Dendritic cell treated with granulocyte-macrophage colony-stimulating factor and Interleukin-4, amounts not matched to agents 40 ng/mL and 50 ng/mL, for 4 days (primary cell): ENCODE results near the gene MAST4.

ENCODE experiments used
- H3K27ac Mint-ChIP-seq: one replicate; pipeline ENCODE4 v1.8.0; 2022; ENCODE audit warnings: mild to moderate bottlenecking, mixed read lengths
- H3K27me3 Mint-ChIP-seq: one replicate; pipeline ENCODE4 v1.8.0; 2022; ENCODE audit warnings: mild to moderate bottlenecking, mixed read lengths
- H3K36me3 Mint-ChIP-seq: one replicate; pipeline ENCODE4 v1.8.0; 2022; ENCODE audit warnings: low read depth, mixed read lengths
- H3K4me1 Mint-ChIP-seq: one replicate; pipeline ENCODE4 v1.8.0; 2022; ENCODE audit warnings: low read depth, mixed read lengths
- H3K4me3 Mint-ChIP-seq: one replicate; pipeline ENCODE4 v1.8.0; 2022; ENCODE audit warnings: mild to moderate bottlenecking, moderate library complexity, mixed read lengths
- H3K9me3 Mint-ChIP-seq: one replicate; pipeline ENCODE4 v1.8.0; 2022; ENCODE audit warnings: mixed read lengths
- intact Hi-C: fragments of 100-400 bp; cut with micrococcal nuclease; formaldehyde crosslinking; loops from one replicate; pipeline ENCODE4 v1.15.0; 2022

Gene MAST4

DNA sequence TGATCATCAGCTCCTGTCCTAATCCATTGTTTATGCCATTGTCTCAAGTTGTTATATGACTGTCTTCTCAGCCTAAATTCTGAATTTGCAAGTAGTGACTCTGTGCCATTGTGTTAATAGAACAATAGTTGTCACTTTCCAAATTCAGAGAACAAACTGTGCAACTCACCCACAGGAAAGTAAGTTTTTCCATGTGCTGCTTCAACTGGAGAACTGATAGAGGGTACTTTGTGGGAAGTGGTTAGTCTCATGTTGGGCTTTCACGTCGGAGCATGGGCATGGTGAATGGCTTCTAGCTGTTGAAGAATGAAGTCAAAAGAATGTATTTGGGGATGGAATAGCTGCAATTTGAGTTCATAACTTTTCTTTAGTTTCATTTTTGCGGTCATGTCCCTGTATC lies 454.4 kb downstream of the MAST4 start:
- H3K4me1 Mint-ChIP-seq = peaks cover 12% of the 10 kb centered on the region
- H3K4me3 Mint-ChIP-seq = no peak overlapping the region
- no peaks in the 10 kb centered on the region for H3K27me3 Mint-ChIP-seq
- intact Hi-C loops = no loop called here
- H3K27ac Mint-ChIP-seq = no peak overlapping the region
- H3K36me3 Mint-ChIP-seq = no peaks in the 10 kb centered on the region
- H3K9me3 Mint-ChIP-seq = no peaks in the 10 kb centered on the region

DNA sequence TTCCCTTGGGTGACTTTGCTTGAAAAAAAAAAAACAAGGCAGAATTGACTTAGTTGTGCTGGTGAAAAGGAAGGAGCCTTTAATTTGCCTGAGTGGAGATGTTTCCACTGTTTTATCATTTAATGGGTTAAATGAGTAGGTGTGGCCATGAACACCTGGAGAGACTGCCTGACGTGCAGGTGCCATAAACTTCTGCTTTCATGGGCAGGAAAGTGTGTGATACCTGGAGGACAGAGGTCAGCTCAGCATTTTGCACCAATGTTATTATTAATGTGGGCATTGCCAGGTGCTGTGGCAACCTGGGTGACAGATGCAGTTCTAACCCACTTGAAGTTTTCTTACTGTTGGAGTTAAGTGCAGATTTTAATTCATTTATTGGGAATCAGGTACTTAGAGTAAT lies 455.0 kb downstream of the MAST4 start:
- Mint-ChIP-seq H3K4me3 (no peak overlapping the region), H3K27me3 (no peaks in the 10 kb centered on the region), H3K4me1 (peaks cover 12% of the 10 kb centered on the region), H3K36me3 (no peaks in the 10 kb centered on the region), H3K27ac (no peak overlapping the region), H3K9me3 (no peaks in the 10 kb centered on the region)
- intact Hi-C loops = no loop called here

DNA sequence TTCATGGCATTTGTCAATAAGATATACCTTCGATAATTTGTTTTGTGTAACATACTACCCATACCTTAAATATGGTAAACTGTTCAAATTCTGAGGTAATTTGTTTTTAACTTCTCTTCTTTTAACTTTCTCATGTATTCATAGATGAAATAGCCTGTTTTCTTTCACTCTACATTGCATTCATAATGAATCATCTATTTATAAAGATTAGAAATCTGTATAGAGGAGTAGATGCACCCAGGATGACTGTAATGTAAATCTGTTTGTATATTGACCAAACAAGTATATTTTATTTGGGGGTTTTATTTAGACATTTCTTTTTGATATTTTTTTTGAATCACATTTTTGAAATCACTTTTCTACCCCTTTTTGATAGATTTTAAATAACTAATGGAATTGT lies 455.8 kb downstream of the MAST4 start:
- no peak overlapping the region for H3K4me3 Mint-ChIP-seq
- intact Hi-C loops = no loop called here
- no peaks in the 10 kb centered on the region for H3K36me3 Mint-ChIP-seq
- H3K27me3 Mint-ChIP-seq = no peaks in the 10 kb centered on the region
- peaks cover 9% of the 10 kb centered on the region for H3K4me1 Mint-ChIP-seq
- no peaks in the 10 kb centered on the region for H3K9me3 Mint-ChIP-seq
- H3K27ac Mint-ChIP-seq = no peak overlapping the region

DNA sequence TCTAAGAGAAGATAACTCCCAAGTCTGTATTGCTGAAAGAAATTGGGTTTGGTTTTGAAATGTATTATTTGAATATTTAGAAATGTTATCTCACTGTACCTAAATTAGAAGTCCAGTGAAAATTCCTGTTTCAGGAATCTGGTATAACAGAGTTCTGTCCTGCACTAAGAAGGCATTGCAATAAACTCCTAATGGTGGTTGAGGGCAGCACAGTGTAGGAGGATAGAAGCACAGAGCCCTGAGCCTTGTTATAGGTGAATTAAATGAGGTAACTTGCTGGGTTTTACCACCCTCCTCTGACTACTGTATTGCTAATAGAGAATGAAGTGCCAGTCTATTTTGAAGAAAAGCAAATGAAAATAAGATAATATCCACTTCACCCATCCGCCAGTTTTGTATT lies 457.0 kb downstream of the MAST4 start:
- no peaks in the 10 kb centered on the region for H3K9me3 Mint-ChIP-seq
- no peaks in the 10 kb centered on the region for H3K27me3 Mint-ChIP-seq
- H3K4me1 Mint-ChIP-seq = no peaks in the 10 kb centered on the region
- no peak overlapping the region for H3K27ac Mint-ChIP-seq
- intact Hi-C loops = no loop called here
- H3K4me3 Mint-ChIP-seq = no peak overlapping the region
- H3K36me3 Mint-ChIP-seq = no peaks in the 10 kb centered on the region

DNA sequence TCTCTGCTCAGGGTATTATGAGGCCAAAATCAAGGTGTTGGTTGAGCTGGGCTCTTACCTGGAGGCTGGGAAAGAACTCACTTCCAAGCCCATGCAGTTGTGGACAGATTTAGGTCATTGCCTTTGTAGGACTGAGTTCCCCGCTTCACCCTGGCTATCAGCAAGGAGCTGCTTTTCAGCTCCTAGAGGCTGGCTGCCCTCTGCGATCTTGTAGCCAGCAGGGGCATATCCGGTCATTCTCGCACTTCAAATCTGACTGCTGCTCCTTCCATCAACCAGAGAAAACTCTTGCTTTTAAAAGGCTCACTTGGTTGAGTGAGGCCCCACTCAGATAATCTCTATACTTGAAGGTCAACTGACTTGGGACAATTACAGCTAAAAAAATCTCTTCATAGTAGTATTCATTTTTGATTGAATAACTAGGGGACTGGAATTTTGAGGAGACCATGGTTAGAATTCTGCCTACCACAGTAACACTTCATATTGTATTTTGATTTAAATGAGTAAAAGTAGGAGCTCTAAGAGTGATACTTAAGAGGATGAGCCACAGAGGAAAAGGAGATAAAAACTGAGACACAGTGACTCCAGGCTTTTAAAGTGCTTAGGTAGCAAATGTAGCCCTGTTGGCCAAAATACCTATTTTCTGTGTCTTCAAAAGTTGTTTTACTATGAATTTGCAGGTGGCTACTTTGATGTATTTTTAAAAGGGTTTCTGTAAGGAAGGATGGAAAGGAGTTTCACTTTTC lies 463.0 kb downstream of the MAST4 start:
- Mint-ChIP-seq H3K36me3 (no peaks in the 10 kb centered on the region), H3K27me3 (no peaks in the 10 kb centered on the region), H3K4me1 (no peaks in the 10 kb centered on the region), H3K9me3 (no peaks in the 10 kb centered on the region), H3K4me3 (no peak overlapping the region), H3K27ac (no peak overlapping the region)
- intact Hi-C loops = no loop called here

DNA sequence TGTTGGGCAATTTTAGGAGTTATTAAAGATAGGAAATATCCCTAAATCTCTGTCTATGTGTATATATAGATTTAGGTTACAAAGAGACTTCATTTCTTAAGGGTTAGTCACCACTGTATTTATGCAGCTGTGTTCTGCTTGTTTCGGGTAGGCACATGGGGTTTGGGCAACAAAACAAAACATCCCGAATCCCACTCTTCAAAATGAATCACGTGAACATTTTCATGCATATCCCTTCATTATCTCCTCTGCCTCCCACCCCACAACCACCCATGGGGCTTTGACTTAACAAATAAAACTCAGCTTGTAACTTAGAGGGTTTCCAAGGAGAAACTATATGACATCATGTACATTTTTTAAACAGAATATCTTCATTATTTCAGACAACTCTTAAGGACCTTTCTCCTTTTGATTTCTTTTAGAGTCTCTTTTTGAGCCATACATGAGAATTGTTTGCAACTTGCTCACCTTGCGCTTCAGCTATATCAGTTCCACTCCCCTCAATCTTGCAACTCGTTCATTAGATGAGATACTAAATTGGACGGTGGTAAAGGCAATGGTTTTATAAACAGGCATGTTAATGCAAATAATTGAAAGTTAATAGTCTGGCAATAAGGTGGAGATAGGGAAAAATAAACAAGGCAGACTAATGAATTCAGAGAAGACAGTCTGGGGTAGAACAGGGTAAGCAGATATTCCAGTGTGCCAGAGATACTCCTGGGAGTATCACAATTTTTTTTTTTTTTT lies 463.7 kb downstream of the MAST4 start:
- H3K9me3 Mint-ChIP-seq = no peaks in the 10 kb centered on the region
- intact Hi-C loops = no loop called here

DNA sequence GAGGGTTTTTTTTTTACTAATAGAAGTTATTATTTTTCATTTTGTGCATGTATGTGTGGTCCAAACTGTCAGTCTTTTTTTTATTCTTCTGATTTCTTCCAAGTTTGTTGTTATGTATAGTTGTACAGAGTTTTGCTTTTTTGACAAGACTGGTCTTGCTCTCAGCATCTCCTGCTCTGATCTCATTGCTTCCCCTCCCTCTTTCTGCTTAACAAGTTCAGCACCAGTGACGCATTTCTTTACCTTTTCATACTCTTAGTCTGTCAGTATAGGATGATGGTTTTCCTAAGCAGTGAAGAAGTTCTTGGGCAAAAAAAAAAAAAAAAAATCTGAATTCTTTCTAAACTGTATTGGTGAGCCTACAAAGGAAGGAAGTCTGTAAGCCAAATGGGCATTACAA lies 465.3 kb downstream of the MAST4 start:
- no peaks in the 10 kb centered on the region for H3K9me3 Mint-ChIP-seq
- H3K4me3 Mint-ChIP-seq = no peak overlapping the region
- H3K27ac Mint-ChIP-seq = no peak overlapping the region
- no peaks in the 10 kb centered on the region for H3K36me3 Mint-ChIP-seq
- no peaks in the 10 kb centered on the region for H3K4me1 Mint-ChIP-seq
- no peaks in the 10 kb centered on the region for H3K27me3 Mint-ChIP-seq
- intact Hi-C loops = no loop called here

More for the DNA sequence above, 463.7 kb downstream of the MAST4 start:
- H3K4me3 Mint-ChIP-seq = no peak overlapping the region
- H3K27me3 Mint-ChIP-seq = no peaks in the 10 kb centered on the region
- H3K4me1 Mint-ChIP-seq = no peaks in the 10 kb centered on the region
- H3K36me3 Mint-ChIP-seq = no peaks in the 10 kb centered on the region
- no peak overlapping the region for H3K27ac Mint-ChIP-seq

DNA sequence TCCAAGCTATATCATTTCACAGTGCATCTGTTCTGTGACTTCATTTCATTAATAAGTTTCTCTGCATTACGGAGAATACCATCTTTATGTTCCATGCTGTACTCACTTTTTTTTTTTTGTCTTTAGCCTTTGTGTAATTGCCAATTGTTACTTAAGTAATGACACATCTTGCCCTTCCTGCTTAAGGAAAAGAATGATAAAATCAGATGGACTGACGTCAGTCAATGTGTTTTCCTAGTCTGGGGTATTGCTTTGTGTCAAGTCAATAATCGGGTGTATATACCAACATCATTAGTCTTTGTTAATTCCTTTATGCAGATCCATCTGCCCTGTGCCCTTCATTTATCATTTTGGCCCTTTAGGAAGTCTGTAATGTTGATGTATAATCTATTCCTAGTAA lies 466.9 kb downstream of the MAST4 start:
- Mint-ChIP-seq H3K27ac (no peak overlapping the region), H3K27me3 (no peaks in the 10 kb centered on the region), H3K4me3 (no peak overlapping the region), H3K9me3 (peaks cover 3% of the 10 kb centered on the region), H3K4me1 (no peaks in the 10 kb centered on the region), H3K36me3 (no peaks in the 10 kb centered on the region)
- intact Hi-C loops = no loop called here

DNA sequence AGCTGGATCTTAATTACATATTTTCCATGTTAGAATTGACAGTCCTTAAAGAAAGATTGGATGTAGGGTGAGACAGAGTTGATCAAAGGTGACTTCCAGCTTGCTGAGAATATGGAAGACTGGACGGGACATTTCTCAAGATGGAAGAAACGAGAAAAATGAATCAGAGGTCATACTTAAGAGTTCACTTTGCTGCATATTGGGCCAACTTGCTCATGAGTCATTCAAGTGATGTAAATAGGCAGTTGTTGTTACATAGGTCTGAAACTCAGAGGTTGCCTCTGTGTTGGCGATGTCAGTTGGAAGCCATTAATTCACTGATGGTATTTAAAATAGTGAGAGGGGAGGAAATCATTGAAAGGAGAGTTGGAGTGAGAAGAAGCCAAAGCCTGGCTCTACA lies 467.6 kb downstream of the MAST4 start:
- H3K4me3 Mint-ChIP-seq = no peak overlapping the region
- H3K9me3 Mint-ChIP-seq = peaks cover 8% of the 10 kb centered on the region
- intact Hi-C loops = no loop called here
- no peaks in the 10 kb centered on the region for H3K4me1 Mint-ChIP-seq
- no peaks in the 10 kb centered on the region for H3K36me3 Mint-ChIP-seq
- no peaks in the 10 kb centered on the region for H3K27me3 Mint-ChIP-seq
- H3K27ac Mint-ChIP-seq = no peak overlapping the region

DNA sequence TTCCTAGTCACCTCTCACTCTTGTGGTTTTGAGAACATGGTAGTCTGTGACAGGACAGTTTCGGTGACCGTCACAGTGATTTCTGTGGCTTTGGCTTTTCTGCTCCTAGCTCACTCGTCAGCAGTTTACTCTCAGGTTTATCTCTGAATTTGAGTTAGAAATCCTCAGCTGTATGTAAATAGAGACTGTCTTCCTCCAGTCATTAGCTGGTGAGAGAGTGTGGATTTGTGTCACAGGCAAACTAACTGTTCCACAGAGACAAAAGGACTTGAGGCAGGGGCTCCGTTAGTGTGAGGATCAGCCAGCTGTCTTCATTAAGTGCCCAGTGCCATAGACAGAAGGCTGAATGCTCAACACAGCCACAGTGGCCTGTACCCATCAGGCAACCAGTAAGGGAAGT lies 469.0 kb downstream of the MAST4 start:
- intact Hi-C loops = no loop called here
- Mint-ChIP-seq H3K36me3 (no peaks in the 10 kb centered on the region), H3K27me3 (no peaks in the 10 kb centered on the region)

DNA sequence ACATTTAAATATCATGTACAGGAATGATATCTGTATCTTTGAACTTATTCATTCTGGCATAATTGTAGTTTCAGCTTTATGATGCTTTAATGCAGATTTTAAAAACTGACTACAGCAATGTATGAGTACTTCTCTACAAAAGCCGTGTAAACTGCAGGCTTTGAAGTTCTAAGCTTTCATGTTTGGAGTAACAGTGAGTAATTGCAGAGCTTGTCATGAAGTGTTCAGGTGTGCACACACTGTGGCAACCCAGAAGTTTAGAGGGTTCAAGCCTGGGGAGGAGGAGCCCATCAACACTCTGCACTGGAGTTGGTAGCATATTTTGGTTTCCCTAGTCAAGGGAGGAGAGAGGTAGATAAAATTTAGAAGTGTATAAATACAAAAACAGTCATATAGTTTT lies 469.5 kb downstream of the MAST4 start:
- H3K4me1 Mint-ChIP-seq = peaks cover 6% of the 10 kb centered on the region
- H3K9me3 Mint-ChIP-seq = peaks cover 8% of the 10 kb centered on the region
- no peak overlapping the region for H3K27ac Mint-ChIP-seq
- H3K27me3 Mint-ChIP-seq = no peaks in the 10 kb centered on the region
- no peaks in the 10 kb centered on the region for H3K36me3 Mint-ChIP-seq
- intact Hi-C loops = no loop called here
- H3K4me3 Mint-ChIP-seq = no peak overlapping the region

More for the DNA sequence above, 469.0 kb downstream of the MAST4 start:
- Mint-ChIP-seq H3K27ac (no peak overlapping the region), H3K4me3 (no peak overlapping the region), H3K4me1 (peaks cover 6% of the 10 kb centered on the region), H3K9me3 (peaks cover 8% of the 10 kb centered on the region)

DNA sequence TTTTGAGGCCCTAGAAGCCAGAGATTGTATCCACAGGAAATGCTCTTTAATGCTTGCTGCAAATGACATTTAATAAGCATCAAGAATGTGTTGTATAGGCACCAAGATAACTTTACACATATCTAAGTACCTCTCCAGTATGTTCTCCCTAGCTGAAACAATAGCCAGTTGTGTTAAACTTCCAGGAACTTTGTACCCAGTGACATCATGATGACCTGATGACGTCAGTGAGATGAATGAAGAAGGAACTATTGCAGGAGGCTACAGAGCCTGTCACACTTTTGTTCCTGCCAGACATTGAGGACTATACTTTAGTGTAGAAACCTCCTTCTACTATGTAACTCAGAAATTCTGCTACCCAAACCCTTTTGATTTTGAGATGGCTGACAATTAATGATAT lies 470.6 kb downstream of the MAST4 start:
- no peak overlapping the region for H3K27ac Mint-ChIP-seq
- no peak overlapping the region for H3K4me3 Mint-ChIP-seq
- H3K9me3 Mint-ChIP-seq = peaks cover 8% of the 10 kb centered on the region
- peaks cover 6% of the 10 kb centered on the region for H3K4me1 Mint-ChIP-seq
- no peaks in the 10 kb centered on the region for H3K36me3 Mint-ChIP-seq
- intact Hi-C loops = no loop called here
- no peaks in the 10 kb centered on the region for H3K27me3 Mint-ChIP-seq

DNA sequence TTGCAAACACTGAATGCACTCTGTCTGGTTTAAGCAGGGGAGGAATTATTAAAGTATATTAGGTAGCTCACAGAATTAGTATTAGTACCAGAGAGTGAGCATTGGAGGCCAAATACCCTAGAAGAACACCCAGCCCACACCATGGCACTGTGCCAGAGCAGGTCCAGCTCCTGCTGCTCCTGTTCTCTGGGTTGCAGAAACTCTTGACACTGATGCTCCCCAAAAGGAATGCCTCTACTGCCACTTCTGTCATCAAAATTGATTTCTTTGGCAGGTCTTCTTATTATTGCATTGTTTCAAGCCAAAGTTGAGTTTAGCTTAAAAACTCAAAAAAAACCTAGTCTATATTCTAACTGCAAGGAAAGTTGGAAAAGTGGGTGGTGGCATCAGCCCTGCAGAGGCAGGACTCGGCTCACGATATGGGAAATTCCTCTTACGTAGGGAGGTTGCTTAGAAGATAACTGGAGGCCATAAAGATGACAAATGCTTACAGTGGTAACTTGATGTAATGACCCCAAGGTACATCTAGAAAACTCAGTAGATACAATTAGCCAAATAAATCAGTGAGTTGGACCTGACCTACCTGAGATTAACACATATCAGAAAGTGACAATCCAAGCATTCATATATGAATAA lies 477.0 kb downstream of the MAST4 start:
- intact Hi-C loops = no loop called here
- Mint-ChIP-seq H3K36me3 (no peaks in the 10 kb centered on the region), H3K4me3 (no peak overlapping the region), H3K4me1 (peaks cover 6% of the 10 kb centered on the region), H3K9me3 (peaks cover 4% of the 10 kb centered on the region), H3K27me3 (no peaks in the 10 kb centered on the region), H3K27ac (no peak overlapping the region)

DNA sequence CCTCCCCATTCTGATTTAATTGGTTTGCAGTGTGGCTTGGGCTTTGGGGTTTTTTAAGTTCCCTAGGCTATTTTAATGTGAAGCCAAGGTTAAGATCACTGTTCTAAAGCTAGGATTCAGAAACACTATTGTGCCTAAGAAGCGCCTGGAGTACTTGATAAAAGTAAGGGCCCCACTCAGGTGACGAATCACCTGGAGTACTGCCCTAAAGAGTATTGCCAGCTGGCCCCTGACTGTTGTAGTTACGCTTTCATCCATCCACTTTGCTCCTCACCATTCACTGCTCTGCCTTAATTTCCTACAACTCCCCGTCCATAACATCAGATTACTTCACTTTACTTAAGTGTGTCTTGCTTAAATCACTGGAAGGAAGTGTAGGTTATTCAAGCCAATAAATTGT lies 481.1 kb downstream of the MAST4 start:
- Mint-ChIP-seq H3K27ac (no peak overlapping the region), H3K36me3 (no peaks in the 10 kb centered on the region), H3K27me3 (no peaks in the 10 kb centered on the region), H3K4me1 (peaks cover 6% of the 10 kb centered on the region), H3K4me3 (no peak overlapping the region), H3K9me3 (no peaks in the 10 kb centered on the region)
- intact Hi-C loops = no loop called here
